Tibial artery (tissue), 4 donors: ENCODE measurements around the gene CPNE7.
A peak's percentile ranks its signal among the peaks of the same experiment; 100 is the strongest.

Source experiments
- DNase-seq, 2 donors: peaks; one replicate each; pipeline ENCODE4 v3.0.0-alpha.2; 2019
- H3K27ac ChIP-seq, 2 donors: fragments of 200-600 bp; sonication (generic) in 1 of 2; 1 replicate in 1 of 2; 2 replicates in 1 of 2; pipeline ENCODE4 v1.5.1; 2018 to 2019; ENCODE audit warnings: mild to moderate bottlenecking in 1 of 2
- H3K27me3 ChIP-seq, 2 donors: fragments of 200-600 bp; sonication (generic) in 1 of 2; one replicate each; pipeline versions ENCODE4 v1.5.1 to v1.6.0; 2016 to 2019
- H3K36me3 ChIP-seq, 3 donors: fragments of 200-600 bp; sonication (generic) in 2 of 3; one replicate each; pipeline ENCODE4 v1.5.1; 2016 to 2019; ENCODE audit warnings: mild to moderate bottlenecking in 2 of 3
- H3K4me1 ChIP-seq, 4 donors: fragments of 200-600 bp; sonication (generic) in 2 of 4; 1 replicate in 3 of 4; 2 replicates in 1 of 4; pipeline ENCODE4 v1.5.1; 2016 to 2019
- H3K4me3 ChIP-seq, 2 donors: fragments of 200-600 bp; sonication (generic) in 1 of 2; 1 replicate in 1 of 2; 2 replicates in 1 of 2; pipeline ENCODE4 v1.5.1; 2018 to 2019; ENCODE audit warnings: mild to moderate bottlenecking in 2 of 2
- H3K9me3 ChIP-seq, 3 donors: fragments of 200-600 bp; sonication (generic) in 1 of 3; one replicate each; pipeline ENCODE4 v1.5.1; 2016 to 2019
- CTCF ChIP-seq, 2 experiments: fragments of 200-600 bp in 1 of 2; fragments of 450-650 bp in 1 of 2; IDR thresholded peaks; one replicate each; pipeline ENCODE4 v1.5.1; 2017 to 2019; ENCODE audit warnings: antibody characterized with exemption in 2 of 2, mild to moderate bottlenecking in 1 of 2, moderate library complexity in 1 of 2
- intact Hi-C: fragments of 100-400 bp; cut with DNase I; formaldehyde crosslinking; loops from one replicate; pipeline ENCODE4 v1.15.0; 2023; ENCODE audit warnings: low total_unique reads

CPNE7 gene

GRCh38 chr16:89638455-89638854, 62.9 kb downstream of the CPNE7 start:
- H3K27ac ChIP-seq: no peak overlapping the region
- no peak for TF ChIP-seq CTCF (IDR thresholded peaks at IDR 0.05)
- H3K4me3 ChIP-seq: no peak overlapping the region
- H3K36me3 ChIP-seq: no peaks in the 10 kb centered on the region
- peaks cover 0 to 32% of the 10 kb centered on the region in 2 donors for H3K27me3 ChIP-seq
- no peak for DNase-seq
- intact Hi-C loops: loop anchor here (10.0 kb wide), 1 partner anchor 304 kb away; no protein-coding TSS in a partner anchor
- H3K9me3 ChIP-seq: no peaks in the 10 kb centered on the region
- H3K4me1 ChIP-seq: peaks cover 0 to 8% (median 4%) of the 10 kb centered on the region in 4 donors

DNA sequence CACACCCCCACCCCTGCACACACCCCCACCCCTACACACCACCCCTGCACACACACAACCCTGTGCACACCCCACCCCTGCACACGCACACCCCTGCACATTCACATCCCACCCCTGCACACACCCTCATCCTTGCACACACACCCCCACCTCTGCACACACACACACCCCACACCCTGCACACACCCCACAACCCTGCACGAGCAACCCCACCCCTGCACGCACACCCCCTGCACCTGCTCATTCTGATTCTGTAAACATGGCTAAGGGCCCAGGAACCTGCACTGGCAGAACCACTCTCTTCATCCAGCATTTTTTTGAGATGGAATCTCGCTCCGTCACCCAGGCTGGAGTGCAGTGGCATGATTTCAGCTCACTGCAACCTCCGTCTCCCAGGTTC, 63.8 kb downstream of the CPNE7 start:
- Histone ChIP-seq H3K4me3 (no peak overlapping the region), H3K4me1 (peaks cover 0 to 8% (median 4%) of the 10 kb centered on the region in 4 donors), H3K36me3 (peaks cover 0 to 7% (median 2%) of the 10 kb centered on the region in 3 donors), H3K9me3 (no peaks in the 10 kb centered on the region), H3K27me3 (peaks cover 0 to 27% of the 10 kb centered on the region in 2 donors), H3K27ac (no peak overlapping the region)
- TF ChIP-seq CTCF (IDR thresholded peaks at IDR 0.05): no peak
- intact Hi-C loops: loop anchor here (10.0 kb wide), 1 partner anchor 305 kb away; no protein-coding TSS in a partner anchor
- no peak for DNase-seq

- Histone ChIP-seq H3K9me3 (no peaks in the 10 kb centered on the region), H3K27ac (no peak overlapping the region), H3K4me1 (peaks cover 0 to 8% (median 4%) of the 10 kb centered on the region in 4 donors), H3K36me3 (peaks cover 20 to 30% (median 24%) of the 10 kb centered on the region in 3 donors), H3K27me3 (peaks cover 0 to 16% of the 10 kb centered on the region in 2 donors), H3K4me3 (peak overlapping the region in 1 of 2 donors; percentile 48)
- no peak for DNase-seq
- no peak for TF ChIP-seq CTCF (IDR thresholded peaks at IDR 0.05)
- intact Hi-C loops: no loop called here
Measured at GRCh38 chr16:89641458-89642119, 66.0 kb downstream of the CPNE7 start.

GRCh38 chr16:89642574-89642973, 67.0 kb downstream of the CPNE7 start:
- no peak for DNase-seq
- peaks cover 0 to 8% (median 4%) of the 10 kb centered on the region in 4 donors for H3K4me1 ChIP-seq
- H3K9me3 ChIP-seq: no peaks in the 10 kb centered on the region
- peaks cover 0 to 8% of the 10 kb centered on the region in 2 donors for H3K27me3 ChIP-seq
- peaks cover 29 to 39% (median 32%) of the 10 kb centered on the region in 3 donors for H3K36me3 ChIP-seq
- no peak overlapping the region for H3K4me3 ChIP-seq
- intact Hi-C loops: no loop called here
- H3K27ac ChIP-seq: no peak overlapping the region
- no peak for TF ChIP-seq CTCF (IDR thresholded peaks at IDR 0.05)

GRCh38 chr16:89643769-89644300, 68.3 kb downstream of the CPNE7 start:
- Histone ChIP-seq H3K27ac (no peak overlapping the region), H3K4me3 (no peak overlapping the region), H3K36me3 (peaks cover 33 to 46% (median 37%) of the 10 kb centered on the region in 3 donors), H3K4me1 (peaks cover 0 to 8% (median 4%) of the 10 kb centered on the region in 4 donors), H3K27me3 (peaks cover 0 to 3% of the 10 kb centered on the region in 2 donors), H3K9me3 (no peaks in the 10 kb centered on the region)
- DNase-seq: no peak
- TF ChIP-seq CTCF (IDR thresholded peaks at IDR 0.05): no peak
- intact Hi-C loops: no loop called here
